ENCODE results near the gene MRAP.
"Not testable (repeated sequence)": the region's sequence is repeated elsewhere in the genome, so short reads cannot be mapped to it uniquely, and the experiment has no call there.

The MRAP gene

DNA sequence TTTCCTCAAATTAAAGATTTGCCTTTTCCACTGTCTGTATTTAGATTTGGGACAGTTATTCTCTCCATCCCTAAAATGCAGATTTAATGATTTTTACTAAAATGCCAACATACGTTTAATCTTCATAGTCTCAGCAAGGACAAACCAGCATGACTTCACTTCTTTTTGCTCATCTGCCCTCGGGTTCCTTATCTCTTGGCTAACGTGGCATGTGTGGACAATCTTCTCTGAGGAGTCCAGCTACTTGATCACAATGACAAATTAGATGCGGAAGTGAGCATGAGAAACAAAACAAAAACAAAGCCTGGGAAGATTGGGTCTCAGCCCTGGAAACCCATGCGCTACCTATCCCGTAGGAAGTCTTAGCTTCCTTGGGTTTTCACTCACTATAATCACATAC is 1.0 kb downstream of the MRAP start:
- in situ Hi-C loops (cut with MboI; ENCODE audit: low sequenced_read_pairs): no loop called here

DNA sequence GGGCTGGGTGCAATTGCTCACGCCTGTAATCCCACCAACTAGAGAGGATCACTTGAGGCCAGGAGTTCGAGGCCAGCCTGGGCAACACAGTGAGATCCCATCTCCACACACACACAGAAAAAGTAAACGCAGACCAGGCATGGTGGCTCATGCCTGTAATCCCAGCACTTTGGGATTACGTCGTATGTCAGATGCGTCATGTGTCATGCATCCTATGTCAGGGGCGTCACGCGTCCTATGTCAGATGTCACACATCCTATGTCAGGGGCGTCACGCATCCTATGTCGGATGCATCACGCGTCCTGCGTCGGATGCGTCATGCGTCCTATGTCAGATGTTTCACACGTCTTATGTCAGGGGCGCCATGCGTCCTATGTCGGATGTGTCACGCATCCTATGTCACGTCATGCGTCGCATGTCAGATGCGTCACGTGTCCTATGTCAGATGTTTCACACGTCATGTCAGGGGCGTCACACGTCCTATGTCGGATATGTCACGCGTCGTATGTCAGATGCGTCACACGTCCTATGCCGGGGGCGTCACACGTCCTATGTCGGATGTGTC is 1.5 kb downstream of the MRAP start:
- in situ Hi-C loops (cut with MboI; ENCODE audit: low sequenced_read_pairs): no loop called here

DNA sequence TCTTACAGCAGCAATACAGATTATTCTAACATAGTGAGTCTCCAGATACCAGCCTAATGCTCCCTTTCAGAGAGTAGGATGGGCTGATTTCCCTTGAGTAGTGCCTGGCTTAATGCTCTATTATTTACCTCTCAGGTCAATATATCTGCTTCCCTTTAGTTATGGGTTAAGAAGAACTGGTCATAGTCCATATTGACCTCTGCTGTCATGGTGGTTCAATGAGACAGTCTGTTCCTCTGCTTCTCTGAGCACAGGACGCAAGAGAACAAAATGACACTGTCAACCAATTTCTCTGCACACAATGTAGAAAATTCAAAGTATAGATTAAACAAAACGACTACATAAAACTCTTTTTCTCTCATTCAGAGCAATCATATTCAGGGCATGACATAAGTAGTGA is 2.9 kb downstream of the MRAP start:
- in situ Hi-C loops (cut with MboI; ENCODE audit: low sequenced_read_pairs): no loop called here

DNA sequence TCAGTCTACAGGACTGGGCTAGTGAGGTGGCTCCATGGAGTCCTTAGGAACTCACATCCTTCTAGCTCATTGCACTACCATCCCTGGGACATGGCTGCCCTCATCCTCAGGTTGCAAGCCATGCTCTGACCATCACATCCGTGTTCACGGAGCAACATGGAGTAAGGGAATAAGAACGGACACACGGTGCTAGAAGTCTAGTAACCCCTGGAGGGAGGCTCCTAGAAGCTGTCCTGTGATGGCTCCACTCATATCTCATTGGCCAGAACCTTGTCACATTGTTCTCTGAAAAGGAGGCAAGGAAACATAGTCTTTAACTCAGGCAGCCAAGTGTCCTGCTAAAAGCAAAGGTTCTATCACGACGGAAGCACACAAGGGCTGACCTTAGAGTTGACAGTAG is 3.9 kb downstream of the MRAP start:
- in situ Hi-C loops (cut with MboI; ENCODE audit: low sequenced_read_pairs): no loop called here

DNA sequence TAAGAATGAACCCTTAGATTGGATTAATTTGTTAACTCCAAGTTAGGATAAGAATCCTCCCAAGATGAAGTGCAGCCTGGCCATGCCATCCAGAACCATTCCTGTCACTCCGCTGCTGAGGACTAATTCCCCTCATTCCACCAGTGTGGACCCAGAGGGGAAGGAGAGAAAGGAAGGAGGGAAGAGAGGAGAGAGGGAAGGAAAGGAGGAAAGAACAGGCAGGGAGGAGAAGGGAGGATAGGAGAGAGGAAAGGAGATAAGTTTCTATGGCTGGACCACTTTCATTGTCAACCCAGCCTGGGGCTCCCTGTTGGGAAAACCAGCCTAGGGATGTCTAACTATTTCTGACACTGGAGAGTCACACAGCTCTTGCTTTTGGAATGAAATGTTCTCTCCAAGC is 4.7 kb downstream of the MRAP start:
- in situ Hi-C loops (cut with MboI; ENCODE audit: low sequenced_read_pairs): no loop called here

DNA sequence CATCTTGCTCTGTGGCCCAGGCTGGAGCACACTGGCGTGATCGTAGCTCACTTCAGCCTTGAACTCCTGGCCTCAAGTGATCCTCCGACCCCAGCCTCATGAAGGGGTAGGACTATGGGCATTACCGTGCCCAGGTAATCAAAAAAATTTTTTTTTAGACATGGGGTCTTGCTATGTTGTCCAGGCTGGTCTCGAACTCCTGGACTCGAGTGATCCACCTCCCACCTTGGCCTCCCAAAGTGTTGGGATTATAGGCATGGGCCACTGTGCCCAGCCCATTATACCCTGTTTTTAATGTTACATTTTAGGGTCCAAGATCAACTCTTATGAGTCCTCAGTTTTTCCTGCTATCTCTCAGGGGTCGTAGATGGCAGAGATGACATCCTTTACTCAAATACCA is 6.3 kb downstream of the MRAP start:
- in situ Hi-C loops (cut with MboI; ENCODE audit: low sequenced_read_pairs): no loop called here

DNA sequence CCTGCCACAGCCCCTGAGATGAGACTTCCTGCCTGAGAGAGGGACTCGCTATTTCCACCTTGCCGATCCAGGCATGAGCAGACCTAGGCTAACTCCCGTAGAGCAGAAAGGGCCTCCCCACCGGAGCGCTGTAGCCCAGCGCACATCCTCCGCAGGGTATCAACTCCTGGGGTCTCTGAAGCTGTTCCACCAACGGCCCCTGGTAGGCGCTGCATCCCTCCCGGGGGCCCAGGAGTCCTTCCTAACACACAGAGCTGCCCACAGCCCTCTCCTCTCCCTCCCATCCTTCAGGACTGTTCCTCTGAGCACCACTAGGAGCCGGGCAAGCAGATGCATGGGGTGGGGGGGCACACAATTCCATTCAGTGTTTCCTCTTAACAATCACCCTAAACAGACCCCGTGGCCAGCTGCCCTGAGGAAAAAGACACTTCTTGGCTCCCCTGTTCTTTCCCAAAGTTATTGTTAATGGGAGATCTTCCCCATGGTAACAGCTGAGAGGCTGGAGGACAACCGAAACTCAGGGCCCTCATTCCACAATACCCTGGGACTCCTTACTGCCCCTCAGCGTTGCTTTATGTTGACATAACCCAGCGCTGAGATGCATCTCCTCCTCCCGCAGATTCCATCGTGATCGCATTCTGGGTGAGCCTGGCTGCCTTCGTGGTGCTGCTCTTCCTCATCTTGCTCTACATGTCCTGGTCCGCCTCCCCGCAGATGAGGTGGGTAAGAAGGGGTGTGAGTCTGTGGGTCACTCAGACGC is 7.5 kb downstream of the MRAP start:
- in situ Hi-C loops (cut with MboI; ENCODE audit: low sequenced_read_pairs): no loop called here

DNA sequence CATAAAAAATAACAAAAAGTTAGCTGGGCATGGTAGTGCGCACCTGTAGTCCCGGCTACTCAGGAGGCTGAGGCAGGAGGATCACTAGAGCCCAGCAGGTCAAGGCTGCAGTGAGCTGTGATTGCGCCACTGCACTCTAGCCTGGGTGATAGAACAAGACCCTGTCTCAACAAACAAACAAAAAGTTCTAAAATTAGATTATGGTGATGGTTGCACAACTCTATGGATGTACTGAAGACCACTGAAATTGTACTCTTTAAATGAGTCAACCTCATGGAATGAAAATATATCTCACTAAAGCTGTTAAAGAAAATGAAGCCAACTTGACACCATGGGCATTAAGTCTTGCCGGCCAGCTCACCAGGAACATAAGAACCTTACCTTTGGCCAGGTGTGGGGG is 9.1 kb downstream of the MRAP start:
- in situ Hi-C loops (cut with MboI; ENCODE audit: low sequenced_read_pairs): no loop called here

DNA sequence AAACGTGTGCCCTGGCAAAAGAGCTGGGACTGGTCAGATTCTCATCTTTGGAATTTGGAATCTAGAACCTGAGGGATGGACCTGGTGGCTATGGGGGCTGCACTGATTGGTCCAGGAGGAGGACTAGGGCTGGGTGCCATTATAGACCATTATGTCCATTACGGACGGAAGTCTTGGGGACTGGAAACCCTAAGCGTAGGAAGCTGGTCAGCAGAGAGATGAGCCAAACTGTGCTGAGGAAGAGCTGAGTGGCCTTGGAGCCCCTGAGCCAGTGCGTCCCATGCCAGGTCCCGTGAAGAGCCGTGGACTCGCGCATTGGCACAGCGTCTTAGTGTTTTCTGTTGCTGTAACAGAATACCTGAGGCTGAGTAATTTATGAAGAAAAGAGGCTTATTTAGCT is 10.0 kb downstream of the MRAP start:
- in situ Hi-C loops (cut with MboI; ENCODE audit: low sequenced_read_pairs): no loop called here

DNA sequence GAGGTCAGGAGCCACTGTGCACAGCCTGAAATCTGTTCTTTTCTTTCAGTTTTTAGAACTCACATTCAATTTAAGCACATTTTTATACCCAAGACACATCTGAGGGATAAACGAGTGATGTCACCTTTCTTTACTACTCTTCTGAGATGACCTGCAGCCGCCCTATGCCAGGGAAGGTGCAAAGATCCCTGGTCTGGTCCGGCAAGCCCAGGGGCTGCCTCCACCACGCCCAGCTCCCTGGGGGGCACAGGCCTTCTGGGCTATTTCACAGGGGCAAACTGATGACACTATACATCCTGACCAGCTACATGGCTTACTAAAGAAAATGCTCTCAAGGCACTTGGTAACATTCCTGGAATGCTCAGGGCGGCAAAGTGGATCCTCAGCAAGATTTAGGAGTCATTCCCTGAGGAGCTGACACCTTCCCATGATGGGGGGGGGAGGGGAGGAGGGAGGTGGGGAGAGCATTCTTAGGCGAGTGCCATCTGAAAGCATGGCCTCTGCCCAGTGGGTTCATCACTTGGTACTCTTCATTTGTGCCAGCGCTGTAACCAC is 11.3 kb downstream of the MRAP start:
- in situ Hi-C loops (cut with MboI; ENCODE audit: low sequenced_read_pairs): no loop called here

DNA sequence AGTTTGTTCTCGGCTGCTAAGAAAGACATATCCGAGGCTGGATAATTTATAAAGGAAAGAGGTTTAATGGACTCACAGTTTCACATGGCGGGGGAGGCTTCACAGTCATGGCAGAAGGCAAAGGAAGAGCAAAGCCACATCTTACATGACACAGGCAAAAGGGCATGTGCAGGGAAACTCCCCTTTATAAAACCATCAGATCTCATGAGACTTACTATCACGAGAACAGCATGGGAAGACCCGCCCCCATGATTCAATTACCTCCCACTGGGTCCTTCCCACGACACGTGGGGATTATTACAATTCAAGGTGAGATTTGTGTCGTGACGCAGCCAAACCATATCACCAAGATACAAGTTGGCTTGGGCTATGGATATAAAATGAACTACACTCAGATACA is 12.3 kb downstream of the MRAP start:
- in situ Hi-C loops (cut with MboI; ENCODE audit: low sequenced_read_pairs): not testable (repeated sequence)

DNA sequence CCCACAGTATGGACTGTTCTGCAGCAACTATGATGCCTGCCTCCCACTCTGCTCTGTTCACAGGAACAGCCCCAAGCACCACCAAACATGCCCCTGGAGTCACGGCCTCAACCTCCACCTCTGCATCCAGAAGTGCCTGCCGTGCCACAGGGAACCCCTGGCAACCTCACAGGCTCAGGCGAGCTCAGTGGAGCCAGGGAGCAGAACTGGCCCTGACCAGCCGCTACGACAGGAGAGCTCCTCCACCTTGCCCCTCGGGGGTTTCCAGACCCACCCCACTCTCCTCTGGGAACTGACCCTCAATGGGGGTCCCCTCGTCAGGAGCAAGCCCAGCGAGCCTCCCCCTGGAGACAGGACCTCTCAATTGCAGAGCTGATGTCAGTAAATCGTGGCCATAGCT is 13.0 kb downstream of the MRAP start:
- in situ Hi-C loops (cut with MboI; ENCODE audit: low sequenced_read_pairs): no loop called here

DNA sequence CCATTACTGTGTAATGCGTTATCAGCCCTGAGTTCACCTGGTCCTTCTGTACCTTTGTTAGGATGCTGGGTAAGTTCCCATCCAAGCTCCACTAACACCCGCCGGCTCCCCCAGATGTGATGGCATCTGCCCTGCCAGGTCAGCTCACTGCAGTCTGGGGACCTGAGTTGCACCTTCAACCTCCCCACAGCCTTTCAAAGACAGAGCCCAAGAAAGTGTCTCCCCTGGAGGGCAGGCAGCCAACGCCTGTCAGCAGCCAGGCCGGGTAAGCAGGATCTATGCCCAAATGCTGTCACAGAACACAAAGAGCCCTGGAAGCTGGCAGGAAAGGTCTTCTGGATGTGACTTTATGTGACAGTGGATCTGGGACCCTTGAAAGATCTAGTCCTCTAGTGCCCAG is 13.7 kb downstream of the MRAP start:
- in situ Hi-C loops (cut with MboI; ENCODE audit: low sequenced_read_pairs): no loop called here

DNA sequence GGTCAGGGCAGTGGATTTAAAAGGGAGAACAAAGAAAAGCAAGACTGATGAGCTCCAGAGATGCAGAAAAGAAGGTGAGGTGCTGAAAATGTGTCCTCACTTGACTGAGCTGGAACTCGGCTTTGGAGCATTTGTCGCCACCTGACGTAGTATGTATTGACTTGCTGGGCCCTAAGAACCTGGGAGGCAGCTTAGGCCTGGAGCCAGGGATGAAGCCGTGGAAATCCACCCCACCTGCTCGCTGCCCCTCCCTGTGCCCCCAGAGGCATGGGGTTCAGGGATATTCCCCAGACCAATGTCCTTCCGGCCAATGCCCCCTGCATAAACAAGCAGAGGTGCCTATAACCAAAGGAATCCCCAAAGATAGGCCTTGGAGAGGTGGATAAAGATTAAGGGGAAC is 14.3 kb downstream of the MRAP start:
- in situ Hi-C loops (cut with MboI; ENCODE audit: low sequenced_read_pairs): no loop called here

DNA sequence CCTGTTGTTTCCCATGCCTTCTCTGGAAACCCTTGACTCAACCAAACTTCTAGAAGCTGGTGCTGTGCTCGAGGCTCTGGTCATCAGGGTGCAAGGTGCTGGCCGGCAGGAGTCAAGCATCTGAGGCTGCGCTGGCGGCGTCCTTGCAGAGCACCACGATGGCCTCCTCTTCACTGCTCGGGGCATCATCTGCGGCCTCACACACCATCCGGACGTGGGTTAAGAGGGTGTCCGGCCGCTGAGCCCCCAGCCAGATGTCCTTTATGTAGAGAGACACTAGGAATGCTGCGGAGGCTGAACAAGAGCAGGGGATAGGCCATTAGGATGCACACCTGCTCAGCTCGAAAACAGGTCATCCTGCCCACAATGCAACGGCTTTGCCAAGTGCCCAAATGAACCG is 16.2 kb downstream of the MRAP start:
- in situ Hi-C loops (cut with MboI; ENCODE audit: low sequenced_read_pairs): no loop called here

DNA sequence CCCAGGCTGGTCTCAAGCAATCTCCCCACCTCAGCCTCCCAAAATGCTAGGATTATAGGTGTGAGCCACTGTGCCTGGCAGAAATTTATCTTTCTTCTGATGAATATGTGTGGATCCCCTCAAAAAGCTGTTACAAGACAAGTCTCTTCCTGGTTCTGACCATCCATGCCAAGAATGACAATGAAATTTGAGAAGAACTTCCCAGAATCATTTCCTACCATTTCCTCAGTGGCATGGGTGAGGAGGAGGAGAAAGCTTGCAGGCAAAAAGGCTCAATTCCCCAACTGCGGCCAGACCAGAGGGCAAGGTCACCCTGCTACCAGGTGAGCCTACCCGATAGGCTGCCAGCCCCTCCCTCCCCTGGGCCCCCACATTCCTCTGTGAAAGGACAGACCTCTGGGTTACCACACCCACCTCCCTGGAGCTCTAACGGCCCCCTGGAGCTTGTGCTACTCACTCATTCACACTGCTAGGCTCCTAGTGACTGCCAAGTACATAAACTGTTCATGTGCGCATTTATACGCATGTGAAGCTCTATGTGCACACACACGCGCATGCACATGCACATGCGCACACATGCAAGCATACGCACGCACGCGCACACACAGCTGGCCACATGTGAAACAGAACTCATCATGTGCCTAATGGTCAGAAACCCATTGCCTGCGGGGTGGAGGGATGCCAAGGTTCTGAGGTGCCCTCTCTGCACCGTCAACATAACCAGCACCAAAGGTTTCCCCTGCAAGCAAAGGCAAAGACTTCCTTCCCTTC is 17.0 kb downstream of the MRAP start:
- in situ Hi-C loops (cut with MboI; ENCODE audit: low sequenced_read_pairs): no loop called here

DNA sequence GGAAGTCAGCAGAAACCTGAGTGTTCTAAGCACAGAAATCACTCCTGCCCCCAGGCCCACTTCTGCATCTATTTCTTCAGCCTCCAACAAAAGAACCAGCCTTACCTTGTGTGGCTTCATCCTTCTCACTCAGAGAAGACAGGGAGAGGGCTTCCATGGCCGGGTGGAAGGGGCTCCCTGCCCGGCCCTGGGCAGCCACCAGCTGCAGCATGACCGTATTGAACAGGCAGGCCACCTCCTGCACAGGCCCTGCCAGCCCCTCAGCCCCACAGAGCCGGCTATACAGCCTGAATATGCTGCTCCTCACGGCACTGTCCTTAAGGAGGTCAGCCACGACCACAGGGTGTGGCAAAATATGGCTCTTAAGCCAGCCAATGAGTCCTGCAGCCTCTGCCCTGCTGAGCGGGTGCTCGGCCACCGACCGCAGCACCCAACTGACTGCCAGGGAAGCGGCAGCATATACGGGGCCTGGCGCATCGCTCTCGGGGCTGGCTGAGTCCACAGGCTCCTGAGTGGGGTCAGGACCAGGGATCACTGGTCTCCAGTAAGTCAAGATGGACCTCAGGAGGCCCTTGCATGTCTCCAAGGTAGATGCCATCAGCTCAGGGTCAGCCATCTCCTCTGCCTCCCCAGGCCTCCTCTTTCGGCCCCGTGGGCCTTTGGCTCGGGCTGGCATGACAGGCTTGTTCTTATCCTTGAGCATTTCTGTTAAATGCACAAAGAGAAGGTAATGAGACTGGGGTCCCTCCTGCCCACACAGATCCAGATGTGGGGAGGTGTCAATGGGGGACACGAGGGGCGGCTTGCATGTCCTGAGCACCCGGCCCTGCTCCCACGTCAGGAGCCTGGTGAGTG is 17.9 kb downstream of the MRAP start:
- in situ Hi-C loops (cut with MboI; ENCODE audit: low sequenced_read_pairs): no loop called here

DNA sequence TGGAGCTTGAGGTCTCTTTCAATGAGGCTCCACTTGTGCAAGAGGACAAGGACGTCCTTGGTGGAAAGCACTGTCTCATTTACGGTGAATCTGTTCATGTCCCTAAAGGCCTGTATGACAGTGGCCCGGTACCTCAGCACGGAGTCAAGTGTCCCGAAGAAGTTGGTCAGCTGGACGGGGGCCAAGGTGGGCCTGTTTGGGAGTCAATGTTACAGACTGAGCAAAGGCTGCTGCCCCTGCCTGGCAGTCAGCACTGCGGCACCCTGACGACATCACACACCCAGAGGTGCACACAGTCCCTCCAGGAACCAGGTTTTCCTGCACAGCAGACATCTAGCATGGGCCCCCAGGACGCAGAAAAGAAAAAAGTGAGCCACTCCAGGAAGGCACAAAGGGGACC is 19.1 kb downstream of the MRAP start:
- in situ Hi-C loops (cut with MboI; ENCODE audit: low sequenced_read_pairs): no loop called here

DNA sequence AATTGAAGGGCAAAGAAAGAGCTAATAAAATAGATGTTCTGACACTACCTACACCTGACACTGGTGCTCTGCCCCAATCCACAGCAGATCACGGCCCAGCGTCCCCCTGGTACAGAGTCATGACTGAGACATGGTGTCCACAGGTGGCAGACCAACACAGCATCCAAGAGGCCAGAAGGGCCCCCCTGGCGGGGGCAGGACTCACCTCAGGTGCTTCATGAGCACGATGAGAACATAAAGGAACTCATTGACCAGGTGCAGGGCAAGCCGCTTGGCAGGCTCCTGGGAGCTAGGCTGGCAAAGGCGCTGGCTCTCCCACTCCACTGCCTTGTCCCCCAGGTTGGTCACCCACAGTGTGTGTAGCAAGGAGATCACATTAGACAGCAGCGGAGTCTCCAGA is 20.4 kb downstream of the MRAP start:
- in situ Hi-C loops (cut with MboI; ENCODE audit: low sequenced_read_pairs): no loop called here

DNA sequence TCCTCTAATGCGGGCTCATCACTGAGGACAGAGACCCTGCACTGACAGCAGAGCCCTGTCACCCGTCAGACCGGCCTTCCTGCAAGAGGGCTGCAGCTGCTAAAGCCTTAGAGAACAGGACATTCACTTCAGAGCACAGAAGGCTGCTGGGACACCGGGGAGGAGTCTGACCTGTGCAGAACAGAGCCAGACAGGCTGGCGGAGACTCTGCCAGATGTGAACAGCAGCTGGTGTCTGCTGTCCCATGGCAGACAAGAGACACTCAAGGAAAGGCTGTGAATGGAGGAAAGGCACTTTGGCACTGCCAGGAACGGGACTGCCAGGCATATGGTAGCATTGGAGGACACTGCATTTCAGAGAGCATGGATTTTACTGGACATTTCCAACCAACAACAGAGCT is 21.4 kb downstream of the MRAP start:
- in situ Hi-C loops (cut with MboI; ENCODE audit: low sequenced_read_pairs): no loop called here

DNA sequence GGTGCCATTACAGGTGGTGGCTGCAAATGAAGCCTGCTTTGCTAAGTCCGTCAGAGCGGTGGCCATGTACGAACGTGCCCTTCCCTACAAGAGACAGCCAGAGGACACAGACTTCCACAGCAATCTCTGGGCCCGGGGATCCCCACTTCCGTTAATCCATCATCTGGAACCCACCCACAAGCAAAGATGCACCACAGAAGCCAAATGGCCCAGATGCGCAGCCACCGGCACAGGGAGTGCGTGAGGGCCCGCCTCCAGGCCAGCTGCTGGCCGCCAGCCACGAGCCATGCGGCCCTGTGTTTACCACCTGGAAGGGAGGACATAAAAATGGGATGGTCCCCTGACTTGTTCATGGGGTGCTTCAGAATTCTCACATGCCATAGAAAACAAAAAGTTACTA is 22.1 kb downstream of the MRAP start:
- in situ Hi-C loops (cut with MboI; ENCODE audit: low sequenced_read_pairs): no loop called here
